ENCODE data around the gene CALCOCO1. TPM values are rescaled to one million over a fixed set of nuclear protein-coding genes. Genes with fewer than 3 reads are reported as not detected.

Gene CALCOCO1
- total and polyA plus RNA-seq, 4 donors: 65.5 to 223 (median 75.9) TPM

GRCh38 chr12:53733051-53733806, 6.0 kb upstream of the CALCOCO1 start:
- TF ChIP-seq CTCF (IDR thresholded peaks at IDR 0.05; ENCODE audit: control extremely low read depth, extremely low read depth): no peak
- no peak for DNase-seq
- no peak for ATAC-seq (ENCODE audit: insufficient read depth, low FRiP score)
- 93 to 96% methylated on average over 2 of the region's 2 CpGs for WGBS, 2 donors
- Histone ChIP-seq H3K27me3 (ENCODE audit: control insufficient read depth in 3 of 3, insufficient read depth in 3 of 3, low read length in 2 of 3) (peaks cover 0 to 50% (median 27%) of the 10 kb centered on the region in 3 donors), H3K27ac (ENCODE audit: low read depth in 1 of 2, low read length in 1 of 2) (no peak overlapping the region), H3K9ac (ENCODE audit: insufficient read depth in 1 of 2, low read length in 2 of 2) (no peak overlapping the region), H3K4me1 (ENCODE audit: control insufficient read depth in 5 of 5, insufficient read depth in 5 of 5, low read length in 5 of 5) (peaks cover 0 to 2% (median 0%) of the 10 kb centered on the region in 5 donors), H3K4me3 (no peak overlapping the region), H3K36me3 (ENCODE audit: control insufficient read depth in 4 of 4, insufficient read depth in 4 of 4, low read length in 4 of 4) (no peaks in the 10 kb centered on the region), H3K9me3 (ENCODE audit: control insufficient read depth in 4 of 4, insufficient read depth in 3 of 4, low read length in 3 of 4) (peaks cover 0 to 3% (median 0%) of the 10 kb centered on the region in 4 donors)

- Histone ChIP-seq H3K27ac (ENCODE audit: low read depth in 1 of 2, low read length in 1 of 2) (no peak overlapping the region), H3K36me3 (ENCODE audit: control insufficient read depth in 4 of 4, insufficient read depth in 4 of 4, low read length in 4 of 4) (peaks cover 0 to 8% (median 5%) of the 10 kb centered on the region in 4 donors), H3K9me3 (ENCODE audit: control insufficient read depth in 4 of 4, insufficient read depth in 3 of 4, low read length in 3 of 4) (no peaks in the 10 kb centered on the region), H3K27me3 (ENCODE audit: control insufficient read depth in 3 of 3, insufficient read depth in 3 of 3, low read length in 2 of 3) (peaks cover 0 to 15% (median 3%) of the 10 kb centered on the region in 3 donors), H3K4me3 (no peak overlapping the region), H3K9ac (ENCODE audit: insufficient read depth in 1 of 2, low read length in 2 of 2) (no peak overlapping the region), H3K4me1 (ENCODE audit: control insufficient read depth in 5 of 5, insufficient read depth in 5 of 5, low read length in 5 of 5) (peaks cover 4 to 13% (median 6%) of the 10 kb centered on the region in 5 donors)
- DNase-seq (no peak), ATAC-seq (ENCODE audit: insufficient read depth, low FRiP score) (no peak)
- no peak for TF ChIP-seq CTCF (IDR thresholded peaks at IDR 0.05; ENCODE audit: control extremely low read depth, extremely low read depth)
These were observed 2.4 kb upstream of the CALCOCO1 start for GRCh38 chr12:53729644-53730043.

- H3K9ac ChIP-seq (ENCODE audit: insufficient read depth in 1 of 2, low read length in 2 of 2): peak overlapping the region in 1 of 2 donors; percentile 13
- ATAC-seq (ENCODE audit: insufficient read depth, low FRiP score): no peak
- peaks cover 4 to 13% (median 6%) of the 10 kb centered on the region in 5 donors for H3K4me1 ChIP-seq (ENCODE audit: control insufficient read depth in 5 of 5, insufficient read depth in 5 of 5, low read length in 5 of 5)
- peak overlapping the region; percentile 36 to 82 for H3K27ac ChIP-seq (ENCODE audit: low read depth in 1 of 2, low read length in 1 of 2)
- peaks cover 5 to 20% (median 16%) of the 10 kb centered on the region in 4 donors for H3K36me3 ChIP-seq (ENCODE audit: control insufficient read depth in 4 of 4, insufficient read depth in 4 of 4, low read length in 4 of 4)
- no peak for DNase-seq
- peaks cover 0 to 6% (median 3%) of the 10 kb centered on the region in 3 donors for H3K27me3 ChIP-seq (ENCODE audit: control insufficient read depth in 3 of 3, insufficient read depth in 3 of 3, low read length in 2 of 3)
- 58 to 75% methylated on average over 7 of the region's 7 CpGs for WGBS, 2 donors
- H3K9me3 ChIP-seq (ENCODE audit: control insufficient read depth in 4 of 4, insufficient read depth in 3 of 4, low read length in 3 of 4): no peaks in the 10 kb centered on the region
- H3K4me3 ChIP-seq: no peak overlapping the region
- TF ChIP-seq CTCF (IDR thresholded peaks at IDR 0.05; ENCODE audit: control extremely low read depth, extremely low read depth): no peak
These were observed 954 bp upstream of the CALCOCO1 start for GRCh38 chr12:53728206-53728605.
